RWPE1 (cell line): ENCODE results near the gene REM2.
"Not testable (repeated sequence)": the region's sequence is repeated elsewhere in the genome, so short reads cannot be mapped to it uniquely, and the experiment has no call there.

ENCODE experiments used
- CTCF ChIA-PET: fragments of 350-600 bp; sonication (Branson Sonifier 250); formaldehyde crosslinking; extraction: SDS; loops from one replicate; lab custom pipeline; 2021; lab: Yijun Ruan, JAX
- POLR2A ChIA-PET: fragments of 400-600 bp; formaldehyde crosslinking; extraction: SDS; loops from one replicate; lab custom pipeline; 2020; ENCODE audit warnings: antibody characterized with exemption; ENCODE audit not compliant: low non-redundant PET; lab: Yijun Ruan, JAX
- DNase-seq: peaks from one replicate; pipeline ENCODE4 v3.0.0; 2012; ENCODE audit warnings: low spot score
- H3K27ac ChIP-seq: fragments of 450-650 bp; 2 replicates; pipeline ENCODE4 v1.5.1; 2017
- CTCF ChIP-seq: fragments of 450-650 bp; conservative IDR thresholded peaks from 2 replicates; pipeline ENCODE4 v1.5.1; 2017; ENCODE audit warnings: low read depth, mild to moderate bottlenecking

REM2 gene

GRCh38 chr14:22852940-22853767 is 29.9 kb upstream of the REM2 start:
- CTCF ChIA-PET, result interaction anchor here (0.6 to 2.2 kb wide), 34 partner anchors 9 to 1319 kb away, joined by 3 to 37 read pairs (median 5); partner anchors contain the start of genes LRP10, MRPL52 and SLC7A7
- POLR2A ChIA-PET, result interaction anchor here (0.5 to 0.7 kb wide), 2 partner anchors 15 to 34 kb away, joined by 6 to 7 read pairs; no protein-coding TSS in a partner anchor

DNA sequence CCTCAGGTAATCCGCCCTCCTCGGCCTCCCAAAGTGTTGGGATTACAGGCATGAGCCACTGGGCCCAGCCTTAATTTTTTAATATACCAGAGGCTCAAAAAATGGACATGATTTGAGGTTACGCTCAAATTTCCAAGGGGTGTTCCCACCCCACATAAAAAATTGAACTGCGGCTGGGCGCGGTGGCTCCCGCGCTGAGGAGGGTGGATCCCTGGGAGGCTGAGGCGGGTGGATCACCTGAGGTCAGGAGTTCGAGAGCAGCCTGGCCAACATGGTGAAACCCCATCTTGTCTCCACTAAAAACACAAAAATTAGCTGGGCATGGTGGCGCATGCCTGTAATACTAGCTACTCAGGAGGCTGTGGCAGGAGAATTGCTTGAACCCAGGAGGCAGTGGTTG is 28.7 kb upstream of the REM2 start:
- POLR2A ChIA-PET, result not testable (repeated sequence)

More at GRCh38 chr14:22852940-22853767, 29.9 kb upstream of the REM2 start:
- peak; percentile 91 for TF ChIP-seq CTCF
- H3K27ac ChIP-seq, result peak overlapping the region; percentile 99
- peak; percentile 51 for DNase-seq

DNA sequence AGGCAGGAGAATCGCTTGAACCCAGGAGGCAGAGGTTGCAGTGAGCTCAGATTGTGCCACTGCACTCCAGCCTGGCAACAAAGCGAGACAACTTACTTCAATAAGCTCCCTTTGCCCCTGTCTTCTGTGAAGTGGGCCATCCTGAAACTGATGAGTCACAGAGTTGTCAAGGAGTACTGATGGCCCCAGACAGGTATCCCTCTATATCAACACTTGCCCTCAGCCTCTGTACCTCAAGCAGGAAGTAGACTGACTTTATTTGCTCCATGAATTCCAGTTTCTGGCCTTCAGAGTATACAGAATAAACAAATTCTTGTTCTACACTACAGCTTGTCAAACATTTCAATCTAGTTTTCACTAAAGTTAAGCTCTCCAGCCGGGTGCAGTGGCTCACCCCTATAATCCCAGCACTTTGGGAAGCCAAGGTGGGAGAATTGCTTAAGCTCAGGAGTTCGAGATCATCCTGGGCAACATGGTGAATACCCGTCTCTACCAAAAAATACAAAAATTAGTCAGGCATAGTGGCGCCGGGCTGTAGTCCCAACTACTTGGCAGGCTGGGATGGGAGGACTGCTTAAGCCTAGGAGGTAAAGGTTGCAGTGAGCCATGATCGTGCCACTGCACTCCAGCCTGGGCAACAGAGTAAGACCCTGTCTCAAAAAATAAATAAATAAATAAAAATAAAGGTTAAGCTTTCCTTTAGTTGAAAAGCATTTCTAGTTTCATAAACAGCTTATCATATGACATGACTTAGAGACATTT is 27.9 kb upstream of the REM2 start:
- no peak for TF ChIP-seq CTCF
- CTCF ChIA-PET, result interaction anchor here (0.9 to 1.9 kb wide), 5 partner anchors 18 to 203 kb away, joined by 5 to 11 read pairs (median 7); partner anchors contain the start of gene MRPL52

More for the DNA sequence above, 28.7 kb upstream of the REM2 start:
- CTCF ChIA-PET, result interaction anchor here (0.9 to 2.2 kb wide), 8 partner anchors 17 to 202 kb away, joined by 4 to 37 read pairs (median 7); partner anchors contain the start of gene MRPL52
- not testable (repeated sequence) for H3K27ac ChIP-seq, DNase-seq

DNA sequence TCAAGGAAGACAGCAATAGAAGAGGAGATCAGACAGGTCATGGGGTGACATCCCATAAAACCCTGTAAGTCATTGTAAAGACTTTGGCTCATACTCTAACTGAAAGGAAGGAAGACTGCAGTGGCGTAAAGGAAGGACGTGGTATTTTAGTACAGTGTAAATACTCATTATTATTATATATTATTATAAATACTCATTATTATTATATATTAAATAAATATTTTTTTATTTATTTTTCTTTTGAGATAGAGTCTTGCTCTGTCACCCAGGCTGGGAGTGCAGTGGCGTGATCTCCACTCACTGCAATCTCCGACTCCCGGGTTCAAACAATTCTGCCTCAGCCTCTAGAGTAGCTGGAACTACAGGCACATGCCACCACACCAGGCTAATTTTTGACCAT is 26.6 kb upstream of the REM2 start:
- TF ChIP-seq CTCF, result no peak
- POLR2A ChIA-PET, result no interaction called here
- DNase-seq, result no peak
- no peak overlapping the region for H3K27ac ChIP-seq
- CTCF ChIA-PET, result no interaction called here

More for the DNA sequence above, 27.9 kb upstream of the REM2 start:
- no peak overlapping the region for H3K27ac ChIP-seq
- no peak for DNase-seq
- POLR2A ChIA-PET, result no interaction called here

GRCh38 chr14:22860377-22860776 is 22.6 kb upstream of the REM2 start:
- POLR2A ChIA-PET, result interaction anchor here (0.6 kb wide), 1 partner anchor 21 kb away, joined by 4 read pairs; no protein-coding TSS in a partner anchor
- H3K27ac ChIP-seq, CTCF ChIA-PET, DNase-seq: not testable (repeated sequence)

- no peak overlapping the region for H3K27ac ChIP-seq
- POLR2A ChIA-PET, result no interaction called here
- CTCF ChIA-PET, result interaction anchor here (1.0 kb wide), 1 partner anchor 11 kb away, joined by 5 read pairs; no protein-coding TSS in a partner anchor
- no peak for DNase-seq
- no peak for TF ChIP-seq CTCF
These were observed 21.4 kb upstream of the REM2 start for GRCh38 chr14:22861651-22862050.

GRCh38 chr14:22864979-22865378 is 18.0 kb upstream of the REM2 start:
- no peak for TF ChIP-seq CTCF
- no peak for DNase-seq
- ChIA-PET CTCF (no interaction called here), POLR2A (no interaction called here)
- H3K27ac ChIP-seq, result no peak overlapping the region
